Muscle of back (tissue), 11 donors: ENCODE measurements around the gene MRTFB. TPM values are rescaled to one million over a fixed set of nuclear protein-coding genes. Genes with fewer than 3 reads are reported as not detected.
"Not testable (repeated sequence)": the region's sequence is repeated elsewhere in the genome, so short reads cannot be mapped to it uniquely, and the experiment has no call there.

Experiments used
- DNase-seq, 3 donors: peaks; one replicate each; pipeline versions ENCODE4 v3.0.0 to v3.0.0-alpha.2; 2013
- polyA plus RNA-seq, 10 donors: library from polyadenylated mRNA; unstranded; fragments of 120-200 nt; gene quantifications; one replicate each; pipeline ENCODE4 v1.2.1, GENCODE V29; 2013; ENCODE audit not compliant: insufficient read length in 10 of 10

MRTFB gene
- polyA plus RNA-seq, 10 donors = 15.1 to 24.3 (median 21.1) TPM

- DNase-seq = no peak
These were observed 32.0 kb downstream of the MRTFB start for GRCh38 chr16:14102925-14103720.

DNA sequence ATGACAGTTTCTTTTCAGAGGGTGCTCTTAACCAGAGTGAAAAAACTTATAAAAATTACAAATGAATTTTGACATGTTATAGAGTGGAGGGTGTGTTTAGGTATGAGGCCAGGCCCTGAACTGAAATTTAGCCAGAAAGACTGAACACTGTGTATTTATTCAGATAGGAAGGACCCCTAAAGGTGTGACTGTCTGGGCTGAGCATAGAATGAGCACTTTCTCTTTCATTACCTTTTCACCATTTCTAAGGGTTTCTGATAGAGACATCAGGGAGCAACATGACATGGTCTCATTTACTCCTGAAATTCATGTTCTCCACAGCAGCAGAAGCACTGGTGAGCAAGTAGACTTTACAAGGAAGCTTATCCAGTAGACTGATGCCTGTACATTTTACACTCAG is 32.9 kb downstream of the MRTFB start:
- DNase-seq = no peak

- no peak for DNase-seq
These were observed 34.7 kb downstream of the MRTFB start for GRCh38 chr16:14105760-14106375.

DNA sequence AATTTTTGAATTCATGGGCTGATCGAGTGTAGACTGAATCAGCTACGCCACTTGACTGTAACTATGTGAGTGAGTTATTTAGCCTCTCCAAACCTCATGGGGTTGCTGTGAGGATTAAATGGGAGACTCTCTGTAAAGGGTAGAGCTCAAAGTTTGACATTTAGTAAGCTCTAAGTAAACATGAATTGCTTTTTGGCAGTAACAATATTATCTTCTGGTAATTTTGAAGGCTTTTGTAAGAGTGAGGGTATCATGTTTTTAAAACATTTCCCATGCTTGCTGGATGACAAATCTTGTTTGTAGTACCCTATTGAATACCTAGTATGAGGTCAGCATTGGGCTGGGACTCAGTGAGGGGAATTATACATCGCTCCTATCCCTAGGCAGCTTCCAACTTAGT is 35.3 kb downstream of the MRTFB start:
- DNase-seq = no peak

DNA sequence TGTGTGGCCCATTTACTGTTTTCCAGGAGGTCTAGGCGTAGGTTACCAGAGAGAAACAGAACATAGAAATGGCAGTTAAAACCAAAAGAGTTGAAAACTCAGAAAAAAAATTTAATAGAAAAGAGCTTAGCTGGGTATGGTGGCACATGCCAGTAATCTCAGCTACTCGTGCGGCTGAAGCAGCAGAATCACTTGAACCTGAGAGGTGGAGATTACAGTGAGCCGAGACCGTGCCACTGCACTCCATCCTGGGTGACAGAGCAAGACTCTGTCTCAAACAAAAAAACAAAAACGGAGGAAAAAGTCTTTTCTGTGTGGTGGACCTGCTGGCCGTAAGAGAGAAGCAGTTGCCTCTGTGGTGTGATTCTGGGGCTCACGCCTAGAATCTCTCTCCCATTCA is 35.8 kb downstream of the MRTFB start:
- DNase-seq = no peak

DNA sequence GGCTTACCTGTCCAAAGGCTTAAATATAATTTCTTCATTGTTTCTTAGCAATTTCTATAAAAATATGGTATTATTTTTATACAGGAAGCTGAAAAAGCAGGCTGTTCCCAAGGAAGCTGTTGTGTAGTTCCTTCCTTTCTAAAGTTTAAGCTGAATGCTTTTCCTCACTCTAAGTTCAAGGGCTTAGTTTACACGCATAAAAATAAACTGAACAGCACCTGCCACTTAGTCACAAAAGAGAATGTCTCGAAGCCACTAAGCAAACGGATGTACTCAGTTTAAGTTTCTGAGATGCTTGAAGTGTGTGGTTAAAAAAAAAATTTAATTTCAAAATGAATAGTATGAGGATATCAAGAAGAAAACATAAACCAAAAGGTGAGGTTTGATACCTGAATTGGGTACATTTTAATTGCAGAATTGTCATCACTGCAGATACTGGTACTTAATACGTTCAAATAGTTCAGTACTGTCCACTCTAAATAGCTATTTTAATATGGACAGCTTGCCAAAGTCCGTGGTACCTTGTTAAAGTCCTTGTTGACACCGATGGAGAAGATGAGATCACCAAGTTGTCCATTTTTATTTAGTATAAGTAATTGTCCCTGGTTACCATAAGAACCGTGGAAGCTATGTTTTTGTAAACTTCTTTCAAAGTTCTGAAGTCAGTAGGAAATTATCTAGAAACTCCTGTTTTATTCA is 38.1 kb downstream of the MRTFB start:
- no peak for DNase-seq

GRCh38 chr16:14109782-14110727 is 38.9 kb downstream of the MRTFB start:
- DNase-seq = no peak

DNA sequence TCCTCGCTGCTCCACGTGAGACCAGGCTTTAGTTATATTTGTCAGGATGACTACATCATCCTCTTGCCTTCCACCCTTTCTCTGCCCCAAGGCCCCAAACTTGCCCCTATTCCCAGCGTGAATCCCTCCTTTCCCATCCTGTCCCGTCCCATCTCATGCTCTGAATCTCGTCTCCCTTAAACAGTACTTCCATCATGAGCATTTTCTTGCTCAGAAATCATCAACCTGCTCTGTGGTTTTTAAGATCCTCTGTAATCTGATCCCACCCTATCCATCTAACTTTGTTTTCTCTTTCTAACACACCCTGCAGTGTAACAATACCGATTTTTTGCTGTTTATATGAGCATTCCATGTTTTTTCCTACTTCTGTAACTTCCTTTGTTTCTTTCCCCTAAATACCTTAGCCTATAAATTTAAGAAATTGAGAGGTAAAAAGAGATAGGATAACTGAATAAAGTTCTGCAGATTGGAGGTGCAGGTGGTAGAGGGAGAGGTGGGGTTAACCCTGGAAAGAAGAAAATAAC is 39.7 kb downstream of the MRTFB start:
- DNase-seq = no peak

- no peak for DNase-seq
These were observed 40.8 kb downstream of the MRTFB start for GRCh38 chr16:14111713-14112538.

DNA sequence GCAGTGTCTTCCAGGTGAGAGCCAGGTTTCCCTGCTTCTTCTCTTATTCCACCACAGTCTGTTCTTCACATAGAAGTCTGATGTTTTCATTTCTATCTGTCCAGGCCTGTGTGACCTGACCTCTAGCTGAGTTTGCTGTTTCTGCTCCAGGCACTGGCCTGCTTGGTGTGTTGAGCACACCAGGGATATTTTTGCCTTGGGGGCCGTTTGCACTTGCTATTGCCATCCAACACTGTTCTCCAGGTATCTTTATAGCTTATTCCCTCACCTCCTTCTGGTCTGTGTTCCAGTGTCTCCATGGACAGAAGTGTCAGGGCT is 41.4 kb downstream of the MRTFB start:
- no peak for DNase-seq

- DNase-seq = no peak
These were observed 42.2 kb downstream of the MRTFB start for GRCh38 chr16:14113344-14113743.

DNA sequence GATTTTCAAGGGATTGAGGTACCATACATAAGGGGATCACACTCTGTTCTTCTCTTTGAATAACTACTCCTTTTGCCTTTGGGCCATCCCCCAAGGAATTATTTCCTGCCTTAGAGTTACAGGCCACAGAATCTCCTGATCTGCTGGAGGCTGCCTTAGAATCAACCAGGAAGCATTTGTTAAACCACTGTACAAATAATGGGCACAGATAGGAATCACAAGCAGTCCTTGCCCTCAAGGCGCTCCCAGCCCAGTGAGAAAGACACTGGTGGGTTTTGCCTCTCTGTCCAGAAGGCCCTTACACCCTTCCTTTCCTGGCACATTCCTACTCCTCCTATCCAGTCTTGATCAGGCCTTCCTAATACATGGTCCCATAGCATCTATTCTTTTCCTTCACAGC is 45.9 kb downstream of the MRTFB start:
- DNase-seq = no peak

DNA sequence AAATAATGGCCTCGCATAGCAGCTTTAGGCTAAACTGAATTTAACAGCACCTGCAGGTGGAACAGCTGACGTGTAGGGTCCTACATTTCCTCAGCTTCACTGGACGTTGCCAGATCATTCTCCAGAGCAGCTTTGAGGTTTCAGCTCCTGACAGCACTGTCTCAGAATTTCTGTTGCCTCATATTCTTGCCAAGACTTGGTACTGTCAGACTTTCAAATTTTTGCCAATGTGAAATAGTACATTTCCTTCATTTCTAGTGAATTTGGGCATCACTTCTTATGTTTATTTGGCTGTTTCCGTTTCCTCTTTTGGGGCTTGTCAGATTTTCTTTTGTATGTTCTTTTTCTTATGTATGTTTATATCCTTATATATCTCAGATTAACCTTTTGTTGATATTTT is 48.7 kb downstream of the MRTFB start:
- no peak for DNase-seq

GRCh38 chr16:14120335-14120734 is 49.2 kb downstream of the MRTFB start:
- no peak for DNase-seq

DNA sequence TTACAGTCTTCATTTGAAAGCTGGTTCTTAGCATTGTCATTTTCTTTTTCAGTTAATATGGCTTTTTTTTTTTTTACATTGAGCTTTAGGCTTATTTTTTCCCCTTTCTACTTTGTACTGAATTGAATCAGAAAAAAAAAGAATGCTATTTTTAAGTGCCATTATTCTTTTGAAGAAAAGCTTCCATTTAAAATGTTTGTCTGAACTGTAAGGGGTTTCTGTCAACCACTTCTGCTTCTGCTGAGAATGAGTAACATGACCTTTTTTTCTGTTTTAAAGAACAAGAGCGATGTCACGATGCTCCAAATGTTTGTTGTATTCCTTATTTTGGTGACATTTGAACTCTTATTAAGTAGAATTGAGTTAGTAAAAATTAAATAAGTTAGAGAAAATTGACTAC is 50.0 kb downstream of the MRTFB start:
- DNase-seq = no peak

- no peak for DNase-seq
These were observed 50.8 kb downstream of the MRTFB start for GRCh38 chr16:14121872-14122271.

DNA sequence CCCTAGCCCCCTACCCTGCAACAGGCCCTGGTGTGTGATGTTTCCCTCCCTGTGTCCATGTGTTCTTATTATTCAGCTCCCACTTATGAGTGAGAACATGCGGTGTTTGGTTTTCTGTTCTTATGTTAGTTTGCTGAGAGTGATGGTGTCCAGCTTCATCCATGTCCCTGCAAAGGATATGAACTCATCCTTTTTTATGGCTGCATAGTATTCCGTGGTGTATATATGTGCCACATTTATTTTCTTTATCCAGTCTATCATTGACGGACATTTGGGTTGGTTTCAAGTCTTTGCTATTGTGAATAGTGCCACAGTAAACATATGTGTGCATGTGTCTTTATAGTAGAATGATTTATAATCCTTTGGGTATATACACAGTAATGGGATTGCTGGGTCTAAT is 51.3 kb downstream of the MRTFB start:
- not testable (repeated sequence) for DNase-seq

- DNase-seq = no peak
These were observed 54.0 kb downstream of the MRTFB start for GRCh38 chr16:14125000-14125681.

DNA sequence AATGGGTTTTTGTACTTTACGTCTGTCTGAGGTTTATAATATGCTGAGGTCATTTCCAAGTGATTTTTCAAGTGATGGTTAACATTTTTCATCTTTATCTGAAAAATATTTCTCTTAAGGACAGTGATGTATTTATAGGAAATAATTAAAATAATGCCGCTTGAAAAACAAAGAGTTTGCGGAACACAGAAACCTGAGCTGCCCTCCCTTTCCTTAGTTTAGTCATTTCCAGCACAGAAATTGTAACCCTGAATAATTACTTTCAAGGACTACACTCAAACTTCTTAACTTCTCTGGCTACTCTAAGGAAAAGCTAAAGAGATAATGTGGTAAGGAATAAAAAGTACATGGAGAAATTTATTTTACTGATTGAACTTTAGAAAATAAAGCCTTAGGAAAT is 54.6 kb downstream of the MRTFB start:
- DNase-seq = no peak

DNA sequence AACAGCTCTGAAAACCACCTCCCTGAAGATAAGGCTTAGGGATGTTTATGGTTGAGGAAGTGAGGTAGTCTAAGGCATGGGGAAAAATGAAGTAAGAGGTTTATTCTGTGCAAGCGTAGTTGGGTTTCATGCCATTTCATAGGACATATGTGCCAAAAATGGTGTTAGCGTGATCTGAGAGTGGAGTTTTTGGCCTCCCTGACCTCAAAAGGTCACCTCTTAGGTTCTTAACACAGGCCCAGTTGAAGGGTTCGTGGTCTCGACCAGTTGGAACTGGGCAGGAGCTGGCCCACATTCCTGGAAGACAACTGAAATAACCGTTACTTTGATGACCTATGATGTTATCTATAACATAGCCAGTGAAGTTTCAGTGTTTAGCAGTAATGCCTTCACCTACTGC is 57.0 kb downstream of the MRTFB start:
- DNase-seq = no peak
